Measurements from ENCODE around the gene PLAAT5. TPM values are rescaled to one million over a fixed set of nuclear protein-coding genes. Genes with fewer than 3 reads are reported as not detected.

Gene PLAAT5
- total and polyA plus RNA-seq, 9 donors: 1.5 to 35.0 (median 3.8) TPM

GRCh38 chr11:63521896-63522295 is 30.9 kb upstream of the PLAAT5 start:
- DNase-seq: no peak
- TF ChIP-seq EP300 (IDR thresholded peaks at IDR 0.05): no peak
- no peak for TF ChIP-seq CTCF (IDR thresholded peaks at IDR 0.05)
- no peak for TF ChIP-seq POLR2A (IDR thresholded peaks at IDR 0.05)
- Histone ChIP-seq H3K27me3 (no peaks in the 10 kb centered on the region), H3K27ac (no peak overlapping the region), H3K9me3 (no peaks in the 10 kb centered on the region), H3K4me1 (ENCODE audit: insufficient read depth) (no peaks in the 10 kb centered on the region), H3K36me3 (no peaks in the 10 kb centered on the region), H3K4me3 (no peak overlapping the region)
- 82 to 92% (median 84%) methylated on average over 2 of the region's 2 CpGs for WGBS, 3 donors
- intact Hi-C loops (cut with DNase I): no loop called here

DNA sequence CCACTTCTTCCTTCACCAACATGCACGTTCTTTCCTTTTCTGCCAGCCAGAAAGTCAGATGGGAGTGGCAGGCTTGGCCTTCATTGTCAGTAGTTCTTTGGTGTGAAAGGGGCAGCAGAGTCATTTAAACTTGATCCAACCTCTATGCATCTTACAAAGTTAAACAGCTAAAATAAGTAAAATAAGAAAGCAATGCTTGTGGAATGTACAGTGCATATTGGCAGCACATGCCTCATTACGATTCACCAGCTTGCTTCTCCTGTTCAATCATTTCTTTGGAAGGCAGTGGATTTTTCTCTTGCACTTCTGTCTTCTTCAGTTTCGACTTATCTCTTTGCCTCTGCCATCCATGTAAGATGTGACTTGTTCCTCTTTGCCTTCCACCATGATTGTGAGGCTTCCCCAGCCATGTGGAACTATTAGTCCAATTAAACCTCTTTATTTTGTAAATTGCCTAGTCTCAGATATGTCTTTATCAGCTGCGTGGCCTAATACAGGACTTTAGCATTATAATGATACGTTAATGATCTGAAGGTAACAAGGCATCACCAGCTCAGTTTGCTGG is 29.7 kb upstream of the PLAAT5 start:
- no peak overlapping the region for H3K4me3 ChIP-seq
- H3K36me3 ChIP-seq: no peaks in the 10 kb centered on the region
- no peak for TF ChIP-seq POLR2A (IDR thresholded peaks at IDR 0.05)
- TF ChIP-seq EP300 (IDR thresholded peaks at IDR 0.05): no peak
- no peak for TF ChIP-seq CTCF (IDR thresholded peaks at IDR 0.05)
- whole genome bisulfite sequencing, 3 donors: 84 to 89% (median 86%) methylated on average over 5 of the region's 5 CpGs
- no peak for DNase-seq
- no peaks in the 10 kb centered on the region for H3K9me3 ChIP-seq
- intact Hi-C loops (cut with DNase I): no loop called here
- H3K4me1 ChIP-seq (ENCODE audit: insufficient read depth): no peaks in the 10 kb centered on the region
- H3K27me3 ChIP-seq: no peaks in the 10 kb centered on the region
- no peak overlapping the region for H3K27ac ChIP-seq

GRCh38 chr11:63518548-63518947 is 27.6 kb upstream of the PLAAT5 start:
- H3K9me3 ChIP-seq: no peaks in the 10 kb centered on the region
- no peak for TF ChIP-seq POLR2A (IDR thresholded peaks at IDR 0.05)
- TF ChIP-seq CTCF (IDR thresholded peaks at IDR 0.05): no peak
- no peak for TF ChIP-seq EP300 (IDR thresholded peaks at IDR 0.05)
- 0 to 11% (median 0%) methylated on average over 1 of the region's 1 CpG for WGBS, 3 donors
- no peak for DNase-seq
- intact Hi-C loops (cut with DNase I): no loop called here
- no peak overlapping the region for H3K27ac ChIP-seq
- no peaks in the 10 kb centered on the region for H3K27me3 ChIP-seq
- no peak overlapping the region for H3K4me3 ChIP-seq
- no peaks in the 10 kb centered on the region for H3K4me1 ChIP-seq (ENCODE audit: insufficient read depth)
- H3K36me3 ChIP-seq: no peaks in the 10 kb centered on the region

GRCh38 chr11:63517156-63517555 is 26.2 kb upstream of the PLAAT5 start:
- WGBS, 3 donors: 96 to 97% (median 96%) methylated on average over 5 of the region's 5 CpGs
- Histone ChIP-seq H3K27me3 (no peaks in the 10 kb centered on the region), H3K4me3 (no peak overlapping the region), H3K36me3 (no peaks in the 10 kb centered on the region), H3K27ac (no peak overlapping the region), H3K4me1 (ENCODE audit: insufficient read depth) (no peaks in the 10 kb centered on the region), H3K9me3 (no peaks in the 10 kb centered on the region)
- intact Hi-C loops (cut with DNase I): no loop called here
- TF ChIP-seq CTCF (IDR thresholded peaks at IDR 0.05): no peak
- no peak for DNase-seq
